NCI-H187 treated with DMSO at 0.1 percent for 48 hours (cell line): Measurements from ENCODE around the gene ANAPC7.
"Not testable (repeated sequence)": the region's sequence is repeated elsewhere in the genome, so short reads cannot be mapped to it uniquely, and the experiment has no call there.

Experiments used
- DNase-seq: peaks from one replicate; lab custom pipeline; 2025; lab: John Stamatoyannopoulos, UW

ANAPC7 gene

DNA sequence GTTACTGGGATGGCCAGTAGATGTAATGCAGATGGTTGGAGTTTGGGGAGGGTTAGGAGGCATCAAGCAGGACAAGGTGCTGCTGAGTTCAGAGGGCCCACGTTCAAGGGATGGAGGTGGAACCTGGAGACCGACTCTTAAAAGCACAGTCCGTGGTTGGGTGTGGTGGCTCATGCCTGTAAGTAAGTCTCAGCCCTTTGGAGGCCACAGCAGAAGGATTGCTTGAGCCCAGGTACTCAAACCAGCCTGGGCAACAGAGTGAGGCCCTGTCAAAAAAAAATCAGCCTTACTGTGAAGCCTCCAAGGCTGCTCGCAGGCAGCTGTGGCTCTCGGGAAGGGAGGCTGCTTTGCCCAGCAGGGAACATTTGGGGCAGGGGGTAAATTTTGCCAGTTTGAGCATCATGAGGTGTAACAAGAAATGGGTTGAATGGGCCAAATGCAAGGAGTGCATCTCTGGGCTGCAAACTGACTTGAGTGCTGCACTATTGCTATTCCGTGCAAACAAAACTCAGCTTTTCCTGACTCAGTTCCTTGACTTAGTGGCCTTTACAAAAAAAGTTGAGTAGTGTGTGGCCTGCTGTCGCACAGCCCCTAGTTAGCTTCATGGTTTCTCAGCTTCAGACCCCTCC is 55.0 kb downstream of the ANAPC7 start:
- DNase-seq = no peak

DNA sequence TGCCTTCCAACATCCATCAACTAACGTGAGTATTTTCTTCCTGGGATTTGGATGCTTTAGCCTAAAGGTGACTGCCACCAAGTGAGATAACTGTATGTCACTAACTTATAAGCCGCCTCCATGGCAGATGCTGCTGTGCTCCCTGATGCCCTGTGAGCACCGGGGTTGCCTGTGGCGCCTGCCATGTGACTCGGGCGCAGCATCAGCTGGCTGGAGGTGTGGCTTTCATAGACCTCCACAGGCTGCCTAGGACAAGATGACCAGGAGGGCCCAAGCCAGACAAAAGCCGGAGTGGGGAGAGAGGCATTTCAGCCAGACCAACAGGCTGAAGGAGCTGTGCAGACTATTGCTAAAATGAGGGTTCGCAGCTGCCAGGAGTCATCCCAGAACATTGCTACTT is 55.7 kb downstream of the ANAPC7 start:
- no peak for DNase-seq

DNA sequence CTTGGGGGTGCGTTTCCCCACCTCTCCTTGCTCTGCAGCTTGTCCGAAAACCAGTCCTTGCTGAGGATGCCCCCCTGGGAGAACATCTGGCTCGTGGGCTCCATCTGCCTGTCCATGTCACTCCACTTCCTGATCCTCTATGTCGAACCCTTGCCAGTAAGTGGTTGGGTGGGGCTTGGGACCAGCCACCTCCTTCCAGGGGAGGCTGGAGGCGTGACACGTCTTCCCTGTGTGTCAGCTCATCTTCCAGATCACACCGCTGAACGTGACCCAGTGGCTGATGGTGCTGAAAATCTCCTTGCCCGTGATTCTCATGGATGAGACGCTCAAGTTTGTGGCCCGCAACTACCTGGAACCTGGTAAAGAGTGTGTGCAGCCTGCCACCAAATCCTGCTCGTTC is 57.5 kb downstream of the ANAPC7 start:
- DNase-seq = no peak

DNA sequence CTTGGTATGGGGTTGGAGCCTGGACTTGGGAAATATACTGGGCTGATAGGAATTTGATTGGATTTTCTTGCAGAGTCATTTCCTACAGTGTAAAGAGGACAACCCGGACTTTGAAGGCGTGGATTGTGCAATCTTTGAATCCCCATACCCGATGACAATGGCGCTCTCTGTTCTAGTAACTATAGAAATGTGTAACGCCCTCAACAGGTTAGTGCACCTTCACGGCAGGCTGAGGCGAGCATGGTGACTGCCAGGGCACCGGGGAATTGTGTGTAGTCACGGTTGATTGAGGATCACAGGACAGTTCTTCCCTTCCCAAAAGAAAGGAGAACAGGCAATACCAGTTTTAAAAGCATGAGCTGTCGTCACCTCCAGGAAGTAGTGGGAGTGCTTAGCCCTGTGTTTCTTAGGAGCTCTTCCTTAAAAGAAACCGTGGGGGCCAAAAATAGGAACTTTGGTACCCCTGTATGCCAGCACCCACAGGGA is 58.3 kb downstream of the ANAPC7 start:
- DNase-seq = no peak

DNA sequence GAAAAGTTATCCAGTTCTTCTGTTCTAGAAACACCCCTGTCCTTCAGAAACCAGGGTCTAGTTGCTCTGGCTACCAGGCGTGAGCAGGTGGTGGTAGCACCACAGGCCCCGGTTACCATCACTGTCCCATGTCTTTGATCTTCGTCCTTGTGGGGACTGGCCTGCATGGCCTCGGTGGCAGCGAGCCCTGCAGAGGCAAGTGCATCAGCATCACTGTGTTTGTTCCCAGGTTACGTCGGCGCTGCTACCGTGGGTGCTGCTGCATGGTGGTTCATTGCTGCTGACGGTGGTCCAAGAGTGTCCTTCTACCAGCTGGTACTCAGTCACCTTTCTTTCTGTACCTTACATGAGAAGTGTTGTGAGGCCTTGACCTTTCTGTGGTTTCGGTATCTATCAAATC is 58.9 kb downstream of the ANAPC7 start:
- no peak for DNase-seq

DNA sequence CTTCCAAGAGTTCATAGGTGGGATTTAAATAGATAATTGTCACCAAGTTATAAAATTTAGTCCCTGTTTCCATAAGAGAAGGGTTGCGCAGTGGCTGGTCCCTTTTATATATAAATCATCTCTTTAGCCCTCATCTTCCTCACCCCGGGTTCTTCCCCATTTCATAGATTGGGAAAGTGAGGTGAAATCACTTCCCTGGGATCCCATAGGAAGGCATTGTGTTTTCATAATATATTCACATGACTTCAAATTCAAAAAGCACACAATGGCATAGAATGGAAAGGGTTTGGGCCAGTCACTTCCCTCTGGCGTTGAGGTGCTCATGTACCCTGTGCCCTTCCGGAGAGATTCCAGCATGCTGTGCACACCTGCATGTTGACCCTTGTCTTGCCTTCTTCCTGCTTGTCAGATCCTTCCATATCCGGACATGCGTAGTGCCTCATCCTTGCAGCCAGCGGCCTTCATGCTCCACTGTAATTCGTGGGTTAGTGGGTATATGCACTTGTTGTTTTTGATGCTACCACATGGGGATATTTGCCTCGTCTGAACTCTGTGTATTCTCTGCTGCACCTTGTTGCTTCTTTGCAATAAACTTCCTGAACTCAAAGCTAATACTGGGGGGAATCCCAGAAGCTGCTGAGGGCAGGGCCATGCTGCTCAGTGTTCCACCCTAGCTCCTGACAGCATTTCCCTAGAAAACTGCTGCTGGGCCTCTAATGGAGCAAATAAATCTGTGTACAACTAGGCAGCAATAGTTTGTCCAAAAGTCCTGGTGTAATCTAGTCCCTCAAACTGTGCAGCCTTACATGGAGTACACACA is 59.6 kb downstream of the ANAPC7 start:
- no peak for DNase-seq

DNA sequence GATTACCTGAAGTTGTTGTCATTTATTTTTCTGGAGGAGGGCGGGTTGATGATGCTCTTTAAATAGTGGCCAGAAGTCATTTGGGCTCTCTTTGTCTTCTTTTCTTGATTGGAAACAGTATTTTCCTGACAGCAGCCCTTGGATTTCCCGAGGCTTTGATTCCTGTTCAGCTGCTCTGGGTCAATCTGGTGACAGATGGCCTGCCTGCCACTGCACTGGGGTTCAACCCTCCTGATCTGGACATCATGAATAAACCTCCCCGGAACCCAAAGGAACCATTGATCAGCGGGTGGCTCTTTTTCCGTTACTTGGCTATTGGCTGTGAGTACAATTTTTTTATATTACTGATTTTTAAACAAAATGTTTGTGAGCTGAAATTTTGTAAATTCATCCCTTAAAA is 60.4 kb downstream of the ANAPC7 start:
- DNase-seq = no peak

DNA sequence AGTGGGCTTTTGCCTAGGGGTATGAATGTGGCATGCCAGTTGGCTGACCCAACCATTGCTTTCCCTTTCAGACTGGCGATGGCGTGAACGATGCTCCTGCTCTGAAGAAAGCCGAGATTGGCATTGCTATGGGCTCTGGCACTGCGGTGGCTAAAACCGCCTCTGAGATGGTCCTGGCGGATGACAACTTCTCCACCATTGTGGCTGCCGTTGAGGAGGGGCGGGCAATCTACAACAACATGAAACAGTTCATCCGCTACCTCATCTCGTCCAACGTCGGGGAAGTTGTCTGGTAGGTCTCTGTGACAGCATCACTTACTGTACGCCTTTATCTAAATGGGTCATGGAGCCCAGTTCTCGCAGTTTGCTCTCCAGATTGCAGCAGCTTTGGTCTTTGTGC is 61.4 kb downstream of the ANAPC7 start:
- no peak for DNase-seq

DNA sequence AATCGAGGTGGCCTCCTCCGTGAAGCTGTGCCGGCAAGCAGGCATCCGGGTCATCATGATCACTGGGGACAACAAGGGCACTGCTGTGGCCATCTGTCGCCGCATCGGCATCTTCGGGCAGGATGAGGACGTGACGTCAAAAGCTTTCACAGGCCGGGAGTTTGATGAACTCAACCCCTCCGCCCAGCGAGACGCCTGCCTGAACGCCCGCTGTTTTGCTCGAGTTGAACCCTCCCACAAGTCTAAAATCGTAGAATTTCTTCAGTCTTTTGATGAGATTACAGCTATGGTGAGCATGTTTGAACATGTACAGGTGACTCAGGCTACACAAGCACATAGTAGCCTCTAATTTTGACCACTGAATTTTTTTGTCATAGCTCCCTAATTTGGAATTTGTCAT is 62.8 kb downstream of the ANAPC7 start:
- DNase-seq = no peak

DNA sequence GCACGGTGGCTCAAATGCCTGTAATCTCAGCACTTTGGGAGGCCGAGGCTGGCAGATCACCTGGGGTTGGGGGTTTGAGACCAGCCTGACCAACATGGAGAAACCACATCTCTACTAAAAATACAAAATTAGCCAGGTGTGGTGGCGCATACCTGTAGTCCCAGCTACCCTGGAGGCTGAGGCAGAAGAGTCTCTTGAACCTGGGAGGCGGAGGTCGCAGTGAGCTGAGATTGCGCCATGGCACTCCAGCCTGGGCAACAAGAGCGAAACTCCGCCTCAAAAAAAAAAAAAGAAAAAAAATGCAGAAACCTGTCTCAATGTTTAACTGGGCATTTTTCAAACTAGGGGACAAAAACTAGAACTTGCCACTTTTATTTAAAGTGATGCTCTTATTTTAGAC is 63.2 kb downstream of the ANAPC7 start:
- DNase-seq = not testable (repeated sequence)

DNA sequence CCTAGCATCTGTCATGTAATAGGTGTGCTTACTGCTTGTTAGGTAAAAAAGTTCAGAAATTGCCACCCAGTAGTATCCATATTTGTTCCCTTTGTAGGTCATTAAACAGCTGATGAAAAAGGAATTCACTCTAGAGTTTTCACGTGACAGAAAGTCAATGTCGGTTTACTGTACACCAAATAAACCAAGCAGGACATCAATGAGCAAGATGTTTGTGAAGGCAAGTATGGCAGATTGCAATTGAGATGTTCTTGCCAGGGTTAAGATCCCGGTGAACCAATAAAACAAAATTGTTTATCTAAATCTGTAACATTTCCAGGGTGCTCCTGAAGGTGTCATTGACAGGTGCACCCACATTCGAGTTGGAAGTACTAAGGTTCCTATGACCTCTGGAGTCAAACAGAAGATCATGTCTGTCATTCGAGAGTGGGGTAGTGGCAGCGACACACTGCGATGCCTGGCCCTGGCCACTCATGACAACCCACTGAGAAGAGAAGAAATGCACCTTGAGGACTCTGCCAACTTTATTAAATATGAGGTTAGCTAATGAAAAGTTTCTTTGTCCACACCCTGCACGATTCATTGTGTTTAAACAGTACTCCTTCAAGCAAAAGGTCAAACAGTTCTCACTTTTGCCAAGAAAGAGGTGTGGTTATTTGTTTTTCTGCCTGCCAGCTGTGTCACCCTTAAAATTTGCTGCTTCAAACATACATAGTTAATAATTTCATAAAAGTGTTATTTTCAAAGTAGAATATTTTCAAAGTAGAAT is 64.1 kb downstream of the ANAPC7 start:
- no peak for DNase-seq

DNA sequence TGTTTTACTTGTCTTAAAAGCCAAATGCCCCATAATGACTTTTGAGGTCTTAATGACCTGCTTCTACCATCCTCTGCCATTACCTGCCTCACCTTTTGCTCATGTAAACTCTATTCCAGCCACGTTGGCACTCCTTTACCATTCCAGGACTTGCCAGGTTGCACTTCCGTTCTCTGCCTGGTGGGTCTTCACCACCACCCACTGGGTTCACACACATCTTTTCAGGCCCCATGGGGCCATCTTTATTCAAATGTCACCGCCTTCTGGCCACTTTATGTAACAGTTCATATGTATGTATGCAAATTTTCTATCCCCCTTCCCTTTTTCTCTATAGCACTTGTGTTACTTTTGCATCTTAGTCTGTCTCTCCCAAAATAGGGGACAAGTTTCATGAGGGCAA is 64.8 kb downstream of the ANAPC7 start:
- DNase-seq = no peak

DNA sequence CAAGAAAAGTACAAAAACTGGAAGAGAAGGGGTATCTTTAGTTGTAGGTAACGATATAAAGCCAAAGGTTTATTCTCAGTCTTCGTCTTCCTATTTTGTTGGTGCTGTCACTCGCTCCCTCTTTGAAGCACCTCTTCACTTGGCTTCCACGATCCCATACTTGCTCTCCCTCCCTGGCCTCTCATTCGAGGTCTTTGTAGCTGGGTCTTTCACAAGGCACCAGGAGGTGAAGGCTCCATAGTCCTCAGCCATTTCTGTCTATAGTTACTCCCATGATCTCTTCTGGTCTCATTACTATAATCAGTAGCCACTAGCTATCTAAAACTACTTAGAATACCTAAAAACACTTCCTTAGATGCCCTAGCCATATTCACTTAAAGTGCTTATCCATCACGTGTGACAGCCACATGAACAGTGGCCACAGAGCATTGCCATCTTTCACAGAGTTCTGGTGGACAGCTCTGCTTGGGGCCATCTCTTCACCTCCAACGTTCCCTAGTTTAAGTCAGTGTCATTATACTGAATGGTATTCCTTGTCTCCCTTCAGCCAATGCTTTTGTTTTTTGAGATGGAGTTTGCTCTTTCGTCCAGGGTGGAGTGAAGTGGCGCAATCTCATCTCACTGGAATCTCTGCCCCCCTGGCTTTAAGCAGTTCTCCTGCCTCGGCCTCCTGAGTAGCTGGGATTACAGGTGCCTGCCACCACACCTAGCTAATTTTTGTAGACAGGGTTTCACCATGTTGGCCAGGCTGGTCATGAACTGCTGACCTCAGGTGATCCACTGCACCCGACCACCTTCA is 65.4 kb downstream of the ANAPC7 start:
- no peak for DNase-seq

DNA sequence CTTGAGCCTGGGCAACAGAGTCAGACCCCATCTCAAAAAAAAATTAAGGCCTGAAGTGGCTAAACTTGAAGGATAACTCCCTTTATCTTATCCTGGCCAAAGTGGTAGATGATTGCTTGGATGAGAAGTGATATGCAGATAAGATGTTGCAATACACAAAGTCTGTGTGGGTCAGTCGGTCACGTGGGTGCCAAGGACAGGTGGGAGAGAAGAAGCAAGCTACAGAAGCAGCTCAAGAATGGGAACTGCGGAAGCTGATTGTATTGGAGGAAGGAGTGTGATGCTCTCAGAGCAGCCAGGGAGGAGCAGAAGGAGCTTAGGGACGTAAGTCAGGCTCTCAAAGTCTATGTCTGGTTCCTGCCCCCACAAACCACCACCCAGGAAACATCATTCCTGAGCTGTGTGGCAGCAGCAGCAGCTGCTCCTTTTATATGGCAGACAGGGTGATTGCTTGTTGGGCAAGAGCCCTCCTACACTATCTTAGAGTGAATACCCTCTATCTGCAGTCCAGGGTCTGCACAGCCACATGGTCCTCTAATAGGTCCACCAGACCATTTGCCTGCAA is 67.9 kb downstream of the ANAPC7 start:
- no peak for DNase-seq

DNA sequence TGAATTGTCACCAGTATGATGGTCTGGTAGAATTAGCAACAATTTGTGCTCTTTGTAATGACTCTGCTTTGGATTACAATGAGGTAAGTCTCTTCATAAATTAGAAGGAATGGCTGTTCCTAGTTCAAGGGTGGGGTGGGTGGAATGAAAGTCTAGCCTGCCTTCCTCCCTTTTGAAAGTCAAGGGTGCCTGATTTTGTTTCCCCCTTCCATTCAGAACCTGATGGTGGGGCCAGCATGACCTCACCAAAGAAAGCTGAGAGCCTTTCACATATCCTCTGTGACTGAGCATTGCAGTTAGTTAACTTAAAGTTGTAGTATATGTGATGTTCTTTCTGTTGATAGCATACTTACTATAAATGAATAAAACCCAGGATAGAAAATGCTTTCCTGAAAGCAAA is 70.3 kb downstream of the ANAPC7 start:
- no peak for DNase-seq

DNA sequence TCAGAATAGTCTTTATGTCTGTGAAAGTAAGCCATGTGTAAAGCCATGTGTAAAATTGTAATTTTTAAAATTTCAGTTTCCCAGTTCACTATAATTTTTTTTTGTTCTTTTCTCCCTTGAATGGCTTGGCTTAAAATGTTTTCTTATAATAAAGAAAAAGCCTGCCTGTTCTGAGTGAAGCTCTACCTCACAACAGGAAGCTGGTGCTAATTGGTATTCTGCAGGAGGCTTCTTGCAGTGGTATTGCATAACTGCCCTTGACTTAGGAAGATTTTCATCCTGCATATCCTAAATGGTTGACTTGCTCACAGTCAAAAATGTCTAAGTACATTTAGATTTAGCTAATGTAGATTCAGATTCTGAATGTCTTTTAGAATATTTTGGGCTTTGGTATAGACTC is 73.0 kb downstream of the ANAPC7 start:
- DNase-seq = no peak

DNA sequence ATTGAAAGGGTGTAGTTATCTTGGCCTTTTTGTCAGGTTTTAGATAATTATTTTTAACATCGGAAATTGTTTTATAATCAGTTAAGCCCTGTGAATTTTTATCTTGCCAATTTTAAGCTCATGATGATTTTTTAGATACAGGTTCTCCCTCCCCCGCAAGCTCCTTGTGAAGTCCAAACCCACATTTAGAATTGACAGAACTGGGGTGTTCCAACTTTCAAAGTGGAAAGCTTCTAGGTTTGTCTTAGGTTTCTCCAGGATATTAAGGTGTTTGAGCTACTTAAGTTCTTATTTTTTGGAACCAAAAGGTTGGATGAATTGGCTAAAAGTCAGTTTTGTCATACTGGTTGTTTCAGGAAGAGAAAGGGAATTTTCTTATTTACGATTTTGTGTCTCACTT is 73.4 kb downstream of the ANAPC7 start:
- DNase-seq = no peak

DNA sequence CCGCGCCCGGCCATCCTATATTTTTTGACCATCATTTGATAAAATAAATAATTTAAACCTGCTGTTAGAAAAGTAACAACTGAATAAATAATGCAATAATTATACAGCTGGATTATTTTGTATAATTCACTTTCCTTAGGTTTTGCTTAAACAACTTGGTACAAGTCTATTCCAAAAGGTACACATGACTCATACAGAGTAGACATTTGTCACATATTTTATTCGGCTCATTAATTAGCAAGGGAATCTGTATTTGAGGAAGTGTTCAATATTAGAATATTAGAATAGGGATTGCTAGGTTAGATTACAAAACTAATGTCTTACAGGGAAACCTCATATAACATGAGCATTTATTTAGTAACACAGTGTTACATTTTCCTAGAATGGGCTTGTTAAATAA is 73.8 kb downstream of the ANAPC7 start:
- DNase-seq = no peak
